Fibroblast of upper back skin (primary cell): ENCODE measurements around the gene EPHA2.
"Not testable (repeated sequence)": the region's sequence is repeated elsewhere in the genome, so short reads cannot be mapped to it uniquely, and the experiment has no call there.

ENCODE experiments used
- DNase-seq: peaks from one replicate; pipeline ENCODE4 v3.0.0-alpha.2; 2013

EPHA2 gene

DNA sequence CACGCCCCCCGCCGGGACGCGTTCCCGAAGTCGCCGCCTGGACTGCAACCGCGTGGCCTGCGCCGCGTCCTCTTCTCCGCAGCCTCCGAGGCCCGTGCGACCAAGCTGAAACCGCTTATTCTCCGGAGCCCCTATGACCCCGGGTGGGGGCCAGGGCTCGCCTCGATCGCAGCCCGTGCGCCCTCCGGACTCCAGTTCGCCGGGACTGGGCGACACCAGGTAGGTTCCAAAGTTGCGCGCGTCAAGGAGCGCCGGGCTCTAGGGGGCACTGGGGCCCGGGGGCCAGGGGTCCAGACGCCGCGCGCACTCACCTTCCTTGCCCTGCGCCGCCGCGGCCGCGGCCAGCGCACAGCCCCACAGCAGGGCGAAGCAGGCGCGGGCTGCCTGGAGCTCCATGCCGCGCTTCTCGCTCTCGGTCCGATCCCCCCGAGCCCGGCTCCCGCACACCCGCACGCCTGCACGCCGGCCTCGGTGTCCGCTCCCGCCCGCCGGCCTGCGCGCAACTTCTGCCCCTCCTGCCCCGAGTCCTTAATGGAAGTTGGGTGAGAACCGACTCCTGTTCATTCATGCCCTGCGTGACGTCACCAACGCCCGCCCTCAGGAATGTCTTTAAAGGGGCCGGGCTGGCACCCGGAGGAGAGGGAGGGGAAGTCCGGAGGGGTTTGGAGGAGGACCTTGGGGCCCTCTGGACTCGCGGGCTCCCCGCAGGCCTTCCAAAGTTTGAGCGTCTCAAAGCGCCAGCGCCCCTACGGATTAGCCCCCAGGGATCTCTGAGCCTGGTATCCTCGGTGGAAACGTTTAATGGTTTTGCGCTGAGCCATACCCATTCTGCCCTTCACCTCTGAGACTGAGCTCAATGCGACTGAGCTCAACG lies at the start of gene EPHA2:
EPHA2 (minus strand) TSS at position 533 of the 874 bp plus-strand sequence; CDS start at position 396, 137 bp downstream.
- peak; percentile 88 for DNase-seq

GRCh38 chr1:16205334-16205671 lies 49.4 kb upstream of the EPHA2 start:
- DNase-seq = no peak

- no peak for DNase-seq
Measured at GRCh38 chr1:16204634-16205333, 48.9 kb upstream of the EPHA2 start.

DNA sequence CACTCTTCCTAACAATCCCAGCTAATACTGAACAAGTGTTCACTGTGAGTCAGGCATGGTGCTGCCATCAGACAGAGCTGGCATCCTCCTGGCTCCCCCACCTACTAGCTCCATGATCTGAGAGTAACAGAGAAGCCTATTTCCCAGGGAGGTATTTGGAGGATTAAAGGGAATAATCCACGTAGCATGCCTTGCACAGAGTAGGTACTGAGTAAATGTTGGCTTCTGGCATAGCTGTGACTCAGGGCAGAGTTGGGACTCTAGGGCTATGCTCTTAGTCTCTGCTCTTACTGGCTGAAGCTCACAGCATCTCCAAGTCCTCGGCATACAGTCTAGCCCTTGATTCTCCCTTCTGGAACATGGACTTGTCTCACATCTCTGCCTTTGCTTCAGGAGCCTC lies 48.3 kb upstream of the EPHA2 start:
- DNase-seq = no peak

GRCh38 chr1:16203550-16203949 lies 47.7 kb upstream of the EPHA2 start:
- no peak for DNase-seq

DNA sequence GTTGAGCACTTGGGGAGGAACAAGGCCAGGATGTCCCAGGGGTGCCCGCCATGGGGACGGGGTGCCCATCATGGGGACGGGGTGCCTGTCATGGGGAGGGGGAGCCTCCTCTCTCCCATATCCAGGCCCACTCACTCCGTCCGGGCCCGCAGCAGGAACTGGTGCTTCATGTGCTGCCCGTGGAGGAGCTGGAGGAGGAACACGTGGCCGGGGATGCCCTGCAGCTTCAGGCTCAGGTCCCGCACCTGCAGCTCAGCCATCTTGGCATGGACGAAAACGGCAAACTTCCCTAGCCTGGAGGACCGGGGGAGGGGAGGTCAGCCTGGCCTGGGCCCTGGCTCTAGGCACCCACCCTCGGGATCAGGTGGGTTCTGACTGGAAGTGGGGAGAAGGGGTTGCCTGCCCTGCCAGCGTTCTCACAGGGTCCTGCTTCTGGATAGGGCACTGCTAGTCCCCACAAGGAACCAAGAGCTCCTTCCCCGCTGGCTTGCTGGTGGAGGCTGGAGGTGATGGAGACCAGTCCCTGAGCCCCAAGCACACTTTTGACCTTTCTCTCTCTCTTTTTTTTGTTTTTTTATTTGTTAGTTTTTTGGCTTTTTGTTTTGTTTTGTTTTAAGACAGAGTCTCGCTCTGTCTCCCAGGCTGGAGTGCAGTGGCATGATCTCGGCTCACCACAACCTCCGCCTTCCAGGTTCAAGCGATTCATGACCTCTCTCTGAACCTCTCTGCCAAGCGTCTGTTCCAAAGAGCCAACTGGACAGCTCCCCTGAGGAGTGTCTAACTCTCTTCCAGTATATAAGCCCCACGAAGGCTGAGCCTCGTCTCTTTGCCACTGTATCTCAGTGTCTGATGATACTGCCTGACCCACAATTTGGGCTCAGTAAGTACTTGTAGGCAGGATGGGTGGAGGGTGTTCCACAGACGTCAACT lies 46.7 kb upstream of the EPHA2 start:
- no peak for DNase-seq

GRCh38 chr1:16199700-16200099 lies 43.8 kb upstream of the EPHA2 start:
- no peak for DNase-seq

GRCh38 chr1:16199157-16199501 lies 43.3 kb upstream of the EPHA2 start:
- DNase-seq = no peak

GRCh38 chr1:16198444-16199156 lies 42.7 kb upstream of the EPHA2 start:
- no peak for DNase-seq

GRCh38 chr1:16196874-16197273 lies 41.0 kb upstream of the EPHA2 start:
- no peak for DNase-seq

DNA sequence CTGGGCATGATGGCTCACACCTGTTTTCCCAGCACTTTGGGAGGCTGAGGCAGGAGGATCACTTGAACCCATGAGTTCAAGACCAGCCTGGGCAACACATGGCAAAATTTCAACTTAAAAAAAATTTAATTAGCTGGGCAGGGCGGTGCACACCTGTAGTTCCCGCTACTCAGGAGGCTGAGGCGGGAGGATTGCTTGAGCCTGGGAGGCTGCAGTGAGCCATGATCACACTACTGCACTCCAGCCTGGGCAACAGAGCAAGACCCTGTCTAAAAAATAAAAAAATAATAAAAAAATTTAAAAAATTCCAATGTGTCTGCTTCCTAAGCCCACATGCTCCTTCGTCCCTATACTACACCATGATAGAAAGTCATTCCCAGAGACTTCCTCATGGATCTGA lies 40.3 kb upstream of the EPHA2 start:
- not testable (repeated sequence) for DNase-seq

DNA sequence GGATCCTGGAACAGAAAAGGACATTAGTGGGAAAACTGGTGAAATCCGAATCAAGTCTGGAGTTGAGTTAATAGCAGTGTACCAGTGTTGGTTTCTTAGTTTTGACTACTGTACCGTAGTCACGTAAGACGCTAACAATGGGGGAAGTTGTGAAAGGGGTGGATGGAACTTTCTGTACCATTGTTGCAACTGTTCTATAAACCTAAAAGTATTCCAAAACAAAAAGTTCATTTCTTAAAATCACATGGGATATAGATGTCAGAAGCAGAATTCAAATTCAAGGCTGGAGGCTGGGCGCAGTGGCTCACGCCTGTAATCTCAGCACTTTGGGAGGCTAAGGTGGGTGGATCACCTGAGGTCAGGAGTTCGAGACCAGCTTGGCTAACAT lies 39.6 kb upstream of the EPHA2 start:
- no peak for DNase-seq

DNA sequence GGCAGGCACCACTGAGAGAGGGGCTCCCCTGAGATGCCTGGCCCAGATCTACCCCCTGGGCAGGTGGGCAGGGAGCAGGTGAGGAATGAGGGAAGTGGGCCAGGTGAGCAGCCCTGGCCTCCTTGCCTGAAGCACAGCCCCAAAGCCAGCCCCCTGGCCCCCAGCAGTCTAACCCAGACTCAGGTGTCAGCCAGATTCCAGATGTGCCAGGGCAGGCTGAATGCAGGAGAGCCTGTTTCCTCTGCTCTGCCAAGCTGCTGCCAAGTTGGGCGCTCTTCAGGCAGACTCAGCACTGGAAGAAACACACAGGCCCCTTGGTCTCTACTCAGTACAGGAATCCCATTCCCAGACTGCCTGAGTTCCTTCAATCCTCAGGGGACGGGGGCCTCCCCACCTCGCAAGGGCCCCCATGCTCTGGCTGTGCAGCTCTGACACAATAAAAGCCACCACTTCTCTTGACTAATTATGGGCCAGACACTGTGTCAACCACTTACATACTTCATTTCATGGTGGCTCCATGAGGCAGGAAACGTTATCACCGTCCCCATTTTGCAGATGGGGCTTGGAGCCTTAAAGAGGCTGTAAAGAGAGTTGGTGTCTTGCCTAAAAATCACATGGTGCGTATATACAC lies 36.2 kb upstream of the EPHA2 start:
- DNase-seq = no peak

DNA sequence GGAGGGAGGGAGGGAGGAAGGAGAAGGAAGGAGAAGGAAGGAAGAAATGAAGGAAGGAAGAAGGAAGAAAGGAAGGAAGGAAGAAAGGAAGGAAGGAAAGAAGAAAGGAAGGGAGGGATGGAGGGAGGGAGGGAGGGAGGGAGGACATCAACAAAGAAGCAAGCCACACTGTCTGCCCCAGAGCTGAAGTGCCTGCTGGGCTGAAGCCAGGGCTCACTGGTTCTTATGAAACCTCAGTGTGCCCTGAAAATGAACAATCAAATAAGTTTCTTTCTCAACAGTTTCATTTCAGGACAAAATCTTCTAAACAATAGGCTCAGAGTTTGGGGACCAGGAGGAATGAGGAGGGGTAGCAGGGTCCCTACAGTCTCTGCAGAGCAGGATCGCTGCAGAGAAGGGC lies 35.4 kb upstream of the EPHA2 start:
- no peak for DNase-seq

DNA sequence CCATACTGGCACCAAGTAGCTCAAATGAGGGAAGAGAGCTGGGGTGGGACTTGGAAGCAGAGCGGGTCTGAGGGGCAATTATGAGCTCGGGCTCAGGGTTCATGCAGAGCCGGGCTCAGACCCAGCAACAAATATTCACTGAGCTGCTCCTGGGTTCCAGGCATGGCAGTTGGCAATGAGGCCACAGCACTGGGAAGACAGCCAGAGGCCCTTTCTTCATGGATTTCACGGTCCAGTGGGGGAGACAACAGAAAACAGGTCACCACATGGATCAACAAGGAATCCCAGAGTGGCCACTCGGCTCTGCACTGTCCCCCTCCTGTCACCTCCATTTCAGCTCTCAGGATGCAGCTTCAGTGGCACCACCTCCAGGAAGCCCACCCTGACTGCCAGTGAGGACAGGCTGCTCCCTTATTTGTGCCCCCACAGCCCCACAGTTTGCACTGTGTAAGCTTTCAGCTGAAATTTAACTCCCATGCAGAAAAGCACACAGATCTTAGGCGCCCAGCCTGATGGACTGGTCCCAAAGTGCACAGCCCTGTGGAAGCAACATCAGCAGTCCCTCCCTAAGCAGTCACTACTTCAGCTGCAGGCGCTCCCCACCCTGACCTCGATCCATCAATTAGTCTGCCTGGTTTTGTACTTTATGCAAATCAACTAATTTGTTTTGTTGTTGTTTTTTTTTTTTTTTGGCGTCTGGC lies 34.2 kb upstream of the EPHA2 start:
- no peak for DNase-seq

GRCh38 chr1:16189003-16189402 lies 33.1 kb upstream of the EPHA2 start:
- no peak for DNase-seq

- peak; percentile 75 for DNase-seq
Measured at GRCh38 chr1:16187748-16188401, 32.0 kb upstream of the EPHA2 start.

- no peak for DNase-seq
Measured at GRCh38 chr1:16186655-16187235, 30.9 kb upstream of the EPHA2 start.

GRCh38 chr1:16184557-16185303 lies 28.9 kb upstream of the EPHA2 start:
- no peak for DNase-seq
